Measurements from ENCODE around the gene ZNF576. TPM values are rescaled to one million over a fixed set of nuclear protein-coding genes. Genes with fewer than 3 reads are reported as not detected.
"Not testable (repeated sequence)": the region's sequence is repeated elsewhere in the genome, so short reads cannot be mapped to it uniquely, and the experiment has no call there.

ZNF576 gene
- total RNA-seq, 1 experiment from 2014 or later, result 15.5 TPM

DNA sequence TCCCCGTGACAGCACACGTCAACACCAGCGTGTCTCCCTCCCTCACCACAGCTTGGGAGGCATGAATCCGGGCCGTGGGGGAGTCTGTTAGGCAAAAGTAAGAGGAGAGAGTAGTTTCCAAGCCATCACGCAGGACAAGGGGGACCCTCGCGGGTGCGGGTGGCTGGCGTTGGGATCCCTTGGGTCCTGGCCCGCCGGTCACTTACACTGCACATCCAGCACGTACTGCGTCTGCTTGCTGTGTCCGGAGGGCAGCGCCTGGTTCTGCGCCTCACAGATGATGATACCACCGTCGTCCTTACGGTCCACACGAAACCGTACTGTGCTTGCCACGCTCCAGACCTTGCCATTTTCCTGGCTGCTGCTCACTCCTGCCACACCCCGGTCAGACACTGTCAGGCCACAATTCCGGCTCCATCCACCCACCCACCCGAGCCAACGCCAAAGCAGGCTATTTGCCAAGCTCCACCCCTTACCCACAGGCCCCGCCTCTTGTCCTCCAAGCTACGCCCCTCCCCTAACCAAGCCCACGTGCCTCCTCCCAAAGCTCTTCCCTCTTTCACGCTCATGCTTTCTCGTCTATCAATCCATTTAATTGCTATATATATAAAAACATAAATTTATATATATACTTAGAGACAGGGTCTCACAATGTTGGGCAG, 29.7 kb downstream of the ZNF576 start:
- DNase-seq (ENCODE audit: low read depth), result no peak

DNA sequence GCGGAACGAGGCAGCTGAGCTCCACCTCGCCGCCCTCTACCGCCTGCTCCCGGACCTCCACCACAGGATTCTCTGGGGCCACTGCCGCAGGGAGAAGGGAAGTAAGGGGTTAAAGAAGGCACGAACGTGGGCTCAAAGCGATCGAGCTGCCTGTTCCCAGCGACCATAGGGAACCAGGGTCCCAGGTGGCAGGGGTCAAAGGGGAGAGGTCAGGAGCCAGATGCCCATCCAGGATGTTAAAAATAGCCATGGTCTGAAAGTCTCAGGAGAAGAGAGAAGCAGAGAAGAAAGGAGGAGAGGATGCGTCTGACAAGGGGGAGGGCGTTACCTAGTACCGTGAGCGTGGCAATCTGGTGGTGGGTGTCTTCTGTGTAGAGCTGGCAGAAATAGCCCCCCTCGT, 30.4 kb downstream of the ZNF576 start:
- no peak for DNase-seq (ENCODE audit: low read depth)

- DNase-seq (ENCODE audit: low read depth), result no peak
Observed at GRCh38 chr19:43628646-43629326, 32.4 kb downstream of the ZNF576 start.

- no peak for DNase-seq (ENCODE audit: low read depth)
Observed at GRCh38 chr19:43631491-43631890, 35.1 kb downstream of the ZNF576 start.

GRCh38 chr19:43633520-43633919, 37.1 kb downstream of the ZNF576 start:
- DNase-seq (ENCODE audit: low read depth), result no peak

DNA sequence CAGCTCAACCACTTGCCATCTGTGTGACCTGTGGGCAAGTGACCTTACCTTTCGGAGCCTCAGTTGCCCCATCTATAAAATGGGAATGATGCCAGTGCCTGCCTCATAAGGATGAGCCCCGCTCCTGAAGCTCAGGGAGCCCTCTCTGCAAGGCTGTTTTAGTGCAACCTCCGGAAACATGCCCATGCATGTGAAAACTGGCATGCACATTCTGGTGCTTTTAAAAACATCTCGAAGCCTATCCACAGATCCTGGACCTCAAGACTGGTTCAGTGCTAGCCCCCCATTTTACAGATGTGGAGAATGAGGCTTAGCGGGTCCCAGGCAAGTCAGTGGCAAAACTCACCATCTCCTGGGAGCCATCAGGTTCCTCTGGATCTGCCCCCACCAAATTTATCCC, 37.7 kb downstream of the ZNF576 start:
- no peak for DNase-seq (ENCODE audit: low read depth)

DNA sequence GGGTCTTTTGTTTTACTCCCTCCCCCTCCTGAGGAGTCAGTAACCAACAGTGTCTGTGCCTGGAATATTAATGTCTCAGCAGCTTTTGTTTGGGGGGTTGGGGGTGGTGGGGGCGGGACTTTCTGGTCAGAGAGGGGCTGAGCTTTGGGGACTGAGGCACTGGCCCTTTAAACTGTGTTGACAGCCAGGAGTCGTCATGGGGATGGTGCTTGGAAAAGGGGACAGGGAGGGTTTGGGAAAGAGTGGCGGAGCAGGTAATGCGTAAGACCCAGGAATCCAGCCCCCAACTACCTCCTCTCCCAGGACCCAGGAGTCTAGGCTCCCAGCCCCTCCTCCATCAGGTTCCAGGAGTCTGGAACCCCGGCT, 38.1 kb downstream of the ZNF576 start:
- no peak for DNase-seq (ENCODE audit: low read depth)

GRCh38 chr19:43634872-43635560, 38.6 kb downstream of the ZNF576 start:
- DNase-seq (ENCODE audit: low read depth), result no peak

GRCh38 chr19:43635561-43635940, 39.2 kb downstream of the ZNF576 start:
- DNase-seq (ENCODE audit: low read depth), result not testable (repeated sequence)

- peak; percentile 35 for DNase-seq (ENCODE audit: low read depth)
Observed at GRCh38 chr19:43636121-43636683, 39.8 kb downstream of the ZNF576 start.

DNA sequence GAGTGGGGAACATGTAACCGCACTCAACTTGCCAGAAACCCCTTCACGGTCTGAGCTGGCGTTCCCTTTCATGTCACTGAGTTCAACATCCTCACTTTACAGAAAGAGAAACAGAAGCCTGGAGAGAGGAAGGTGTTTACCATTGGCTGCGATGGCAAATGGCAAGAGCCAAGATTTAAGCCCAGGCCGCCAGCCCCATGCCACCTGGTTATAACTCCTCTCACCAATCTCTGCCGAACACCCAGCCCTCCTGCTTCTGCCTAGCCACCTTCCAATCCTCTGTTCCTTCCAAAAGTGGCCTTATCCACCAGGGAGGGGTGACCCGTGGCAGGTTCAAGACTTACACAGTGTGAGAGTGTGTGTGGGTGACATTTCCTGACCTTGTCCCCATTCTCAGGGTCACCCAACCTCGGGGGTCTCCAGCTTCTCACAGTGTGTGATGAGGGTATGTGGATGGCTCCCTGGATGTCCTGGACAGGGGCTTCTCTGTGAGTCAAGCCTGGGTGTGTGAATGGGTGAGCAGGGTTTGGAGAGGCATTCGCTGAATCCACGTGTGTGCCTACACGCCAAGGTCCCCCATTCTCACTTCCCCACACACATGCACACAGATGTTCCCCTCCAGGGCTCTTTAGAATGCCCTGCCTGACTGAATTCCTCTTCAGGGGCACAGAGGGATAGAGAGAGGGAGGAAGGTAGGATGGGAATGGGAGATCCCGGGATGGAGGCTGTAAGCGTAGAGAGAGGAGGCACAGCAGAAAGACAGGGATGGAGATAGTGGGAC, 42.0 kb downstream of the ZNF576 start:
- no peak for DNase-seq (ENCODE audit: low read depth)

DNA sequence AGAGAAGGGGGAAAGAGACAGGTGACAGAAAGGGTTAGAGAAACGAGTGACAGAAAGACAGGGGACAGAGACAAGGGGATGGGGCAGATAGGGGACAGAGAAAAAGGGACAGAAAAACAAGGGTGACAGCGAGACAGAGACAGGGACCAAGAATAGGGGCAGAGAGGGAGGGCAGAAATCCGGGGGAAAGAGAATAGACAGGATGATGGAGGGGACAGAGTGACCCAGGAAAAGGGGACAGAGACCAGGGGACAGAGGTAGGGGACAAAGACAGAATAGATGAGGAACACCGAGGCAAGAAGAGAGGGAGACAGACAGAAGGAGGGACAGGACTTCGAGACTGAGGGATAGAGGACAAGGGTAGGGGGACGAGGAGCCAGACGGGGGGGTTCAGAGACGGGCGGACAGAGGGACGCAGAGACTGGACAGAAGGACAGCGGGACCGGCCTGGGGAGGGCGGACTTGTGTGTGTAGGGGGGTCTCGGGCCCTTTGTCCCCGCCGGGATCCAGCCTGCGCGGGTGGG, 42.7 kb downstream of the ZNF576 start:
- no peak for DNase-seq (ENCODE audit: low read depth)

GRCh38 chr19:43639519-43640423, 43.4 kb downstream of the ZNF576 start, which contains the start of gene CADM4:
Gene CADM4, minus strand, starts transcription at chr19:43639850. Its CDS starts 60 bp downstream, at chr19:43639790.
- DNase-seq (ENCODE audit: low read depth), result no peak

- no peak for DNase-seq (ENCODE audit: low read depth)
Observed at GRCh38 chr19:43640424-43640757, 44.0 kb downstream of the ZNF576 start.

- no peak for DNase-seq (ENCODE audit: low read depth)
Observed at GRCh38 chr19:43641333-43641732, 44.9 kb downstream of the ZNF576 start.

DNA sequence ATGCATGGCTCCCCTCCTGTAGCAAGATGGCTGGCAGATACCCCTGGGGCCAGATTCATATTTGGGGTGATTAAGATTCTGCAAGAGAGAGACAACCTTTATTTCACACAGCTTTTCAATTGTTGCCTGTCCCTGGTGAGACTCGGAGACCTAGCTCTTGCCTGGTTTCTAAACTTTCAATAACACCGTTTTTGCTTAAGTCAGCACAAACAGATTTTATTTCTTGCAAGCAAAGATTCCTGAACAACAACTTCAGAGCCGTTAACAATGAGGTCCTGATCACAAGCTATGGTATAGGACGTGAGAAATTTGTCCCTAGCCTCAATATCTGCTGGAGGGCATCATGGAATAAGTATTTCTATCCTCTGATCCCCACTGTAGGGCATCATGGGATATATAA, 46.1 kb downstream of the ZNF576 start:
- no peak for DNase-seq (ENCODE audit: low read depth)

GRCh38 chr19:43643326-43643725, 46.9 kb downstream of the ZNF576 start:
- DNase-seq (ENCODE audit: low read depth), result no peak

- no peak for DNase-seq (ENCODE audit: low read depth)
Observed at GRCh38 chr19:43644181-43644580, 47.8 kb downstream of the ZNF576 start.

- DNase-seq (ENCODE audit: low read depth), result no peak
Observed at GRCh38 chr19:43648633-43649032, 52.2 kb downstream of the ZNF576 start.

GRCh38 chr19:43649514-43649913, 53.1 kb downstream of the ZNF576 start:
- no peak for DNase-seq (ENCODE audit: low read depth)

GRCh38 chr19:43650276-43650675, 53.9 kb downstream of the ZNF576 start:
- DNase-seq (ENCODE audit: low read depth), result not testable (repeated sequence)

All from M059J (cell line).